Coronary artery (tissue), 2 donors: Measurements from ENCODE around the gene UNC5C.
A peak's percentile ranks its signal among the peaks of the same experiment; 100 is the strongest.

ENCODE experiments used
- DNase-seq: peaks from one replicate; pipeline ENCODE4 v3.0.0-alpha.2; 2017; ENCODE audit warnings: low spot score
- H3K27ac ChIP-seq, 2 donors: fragments of 200-600 bp; sonication (generic); one replicate each; pipeline ENCODE4 v1.5.1; 2016 to 2019
- H3K4me3 ChIP-seq: fragments of 200-600 bp; sonication (generic); 2 replicates; pipeline ENCODE4 v1.5.1; 2016; ENCODE audit warnings: mild to moderate bottlenecking, moderate library complexity
- CTCF ChIP-seq: fragments of 200-600 bp; sonication (generic); IDR thresholded peaks from one replicate; pipeline ENCODE4 v1.5.1; 2019; ENCODE audit warnings: antibody characterized with exemption

UNC5C gene

DNA sequence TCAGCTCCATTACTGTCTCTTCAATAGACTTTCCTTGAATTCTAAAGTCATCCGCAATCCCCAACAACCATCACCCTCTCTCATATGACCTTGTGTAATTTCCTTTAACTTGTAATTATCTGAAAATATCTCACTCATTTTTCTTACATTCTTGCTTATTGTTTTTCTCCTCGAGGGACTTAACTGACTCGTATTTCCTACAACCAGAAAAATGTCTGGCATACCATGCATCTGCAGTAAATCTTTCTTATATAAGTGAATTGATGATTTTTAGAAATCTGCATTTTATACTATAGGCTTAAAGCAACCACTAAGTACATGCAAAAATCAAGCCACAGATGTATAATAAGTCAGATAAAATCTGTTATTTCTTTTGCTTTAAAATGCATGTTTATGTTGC lies 276.7 kb downstream of the UNC5C start:
- Histone ChIP-seq H3K4me3 (no peak overlapping the region), H3K27ac (no peak overlapping the region)
- no peak for TF ChIP-seq CTCF
- DNase-seq, result no peak

DNA sequence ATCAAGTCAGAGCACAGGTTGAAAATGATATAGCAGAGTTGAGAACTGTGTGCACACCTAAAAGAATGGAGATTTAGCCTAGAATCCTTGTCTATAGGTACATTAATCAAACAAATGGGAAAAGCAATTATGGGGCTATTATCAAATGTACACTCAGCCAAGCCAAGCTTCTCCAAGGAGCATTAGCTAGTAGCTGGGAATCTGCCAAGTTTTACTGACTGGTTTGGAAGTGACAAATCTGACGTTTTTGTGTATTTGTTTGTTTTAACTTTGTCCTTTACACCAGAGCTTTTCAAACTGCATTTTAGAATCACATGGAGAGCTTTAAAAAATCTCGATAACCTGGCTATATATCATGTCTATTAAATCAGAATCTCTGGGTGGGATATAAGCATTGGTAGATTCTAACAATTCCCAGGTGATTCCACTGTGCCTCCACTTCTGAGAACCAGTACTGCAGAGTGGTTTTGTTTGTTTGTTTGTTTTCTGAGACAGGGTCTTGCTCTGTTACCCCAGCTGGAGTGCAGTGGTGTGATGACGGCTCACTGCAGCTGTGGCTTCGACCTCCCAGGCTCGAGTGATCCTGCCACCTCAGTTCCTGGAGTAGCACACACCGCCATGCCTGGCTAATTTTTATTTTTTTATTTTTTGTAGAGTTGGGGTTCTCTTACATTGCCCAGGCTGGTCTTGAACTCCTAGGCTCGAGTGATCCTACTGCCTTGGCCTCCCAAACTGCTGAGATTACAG lies 279.8 kb downstream of the UNC5C start:
- Histone ChIP-seq H3K27ac (no peak overlapping the region), H3K4me3 (no peak overlapping the region)
- no peak for TF ChIP-seq CTCF
- no peak for DNase-seq

GRCh38 chr4:95267081-95267480 lies 281.7 kb downstream of the UNC5C start:
- no peak overlapping the region for H3K4me3 ChIP-seq
- DNase-seq, result no peak
- TF ChIP-seq CTCF, result no peak
- no peak overlapping the region for H3K27ac ChIP-seq

DNA sequence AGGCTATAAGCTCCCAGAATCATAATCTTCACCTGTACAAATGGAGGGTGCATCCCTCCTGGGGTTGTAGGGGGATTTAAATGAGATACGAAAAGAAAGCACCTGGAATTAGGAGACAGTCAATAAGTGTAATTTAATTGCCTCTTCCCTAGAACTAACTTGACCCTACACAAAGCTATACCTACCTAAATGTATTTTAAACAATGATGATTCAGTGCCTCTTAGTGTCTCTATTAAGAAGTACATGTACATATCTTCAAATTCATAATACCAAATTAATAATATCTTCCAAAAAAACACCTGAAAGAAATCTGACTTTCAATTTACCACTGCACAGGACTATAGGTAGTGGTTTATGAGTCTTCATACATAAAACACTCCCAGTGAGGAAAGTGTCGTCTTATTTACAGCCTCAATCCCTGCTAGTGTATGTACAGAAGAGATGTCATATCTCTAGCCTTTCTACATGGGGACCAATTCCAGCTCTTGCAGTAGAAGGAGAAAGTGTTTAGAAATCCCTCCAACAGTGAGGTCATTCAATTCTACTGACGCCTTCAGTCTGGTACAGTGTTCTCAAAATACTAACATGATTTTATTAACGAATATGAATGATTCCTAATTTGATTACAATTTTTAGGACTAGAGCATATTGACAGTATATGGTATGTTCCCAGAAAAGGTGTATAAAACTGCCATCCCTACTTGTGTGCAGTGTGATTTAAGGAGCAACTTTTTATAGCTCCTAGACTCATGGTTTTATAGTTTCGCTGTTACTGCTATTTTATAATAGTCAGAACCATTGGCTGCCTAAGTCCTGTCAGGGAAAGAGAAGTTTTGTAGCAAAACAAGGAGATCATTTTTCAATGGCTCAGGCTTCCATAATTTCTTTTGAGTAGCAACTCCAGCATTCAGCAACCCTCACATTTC lies 282.7 kb downstream of the UNC5C start:
- peak overlapping the region in 1 of 2 donors; percentile 27 for H3K27ac ChIP-seq
- no peak for TF ChIP-seq CTCF
- H3K4me3 ChIP-seq, result no peak overlapping the region
- DNase-seq, result no peak

DNA sequence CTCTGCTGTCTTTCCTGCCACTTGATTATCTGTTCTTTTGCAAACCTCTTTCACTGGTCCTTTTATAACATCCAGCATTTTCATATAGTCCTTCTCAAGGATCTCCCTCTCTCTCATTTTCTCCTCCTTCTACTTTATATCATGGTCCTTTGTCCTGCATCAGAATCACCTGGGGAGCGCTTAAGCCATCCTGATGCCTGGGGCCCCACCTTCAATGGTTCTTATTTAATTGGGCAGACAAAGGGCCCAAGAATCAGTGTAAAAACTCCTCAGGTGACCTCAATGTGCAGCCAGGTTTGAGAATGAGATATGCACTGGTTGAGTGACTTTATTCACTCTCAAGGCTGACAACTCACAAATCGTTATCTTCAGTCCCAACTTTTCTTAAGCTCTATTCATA lies 283.9 kb downstream of the UNC5C start:
- H3K27ac ChIP-seq, result no peak overlapping the region
- no peak overlapping the region for H3K4me3 ChIP-seq
- DNase-seq, result no peak
- no peak for TF ChIP-seq CTCF

GRCh38 chr4:95263960-95264359 lies 284.8 kb downstream of the UNC5C start:
- TF ChIP-seq CTCF, result no peak
- H3K4me3 ChIP-seq, result no peak overlapping the region
- DNase-seq, result no peak
- no peak overlapping the region for H3K27ac ChIP-seq

GRCh38 chr4:95263391-95263790 lies 285.4 kb downstream of the UNC5C start:
- DNase-seq, result no peak
- Histone ChIP-seq H3K27ac (no peak overlapping the region), H3K4me3 (no peak overlapping the region)
- no peak for TF ChIP-seq CTCF
